ENCODE data around the gene ADAMTSL3. TPM values are rescaled to one million over a fixed set of nuclear protein-coding genes. Genes with fewer than 3 reads are reported as not detected.

ADAMTSL3 gene
- total and polyA plus RNA-seq, 2 of the 4 experiments (the other 2 are of a cell fraction) = under 0.01 to 0.02 TPM

DNA sequence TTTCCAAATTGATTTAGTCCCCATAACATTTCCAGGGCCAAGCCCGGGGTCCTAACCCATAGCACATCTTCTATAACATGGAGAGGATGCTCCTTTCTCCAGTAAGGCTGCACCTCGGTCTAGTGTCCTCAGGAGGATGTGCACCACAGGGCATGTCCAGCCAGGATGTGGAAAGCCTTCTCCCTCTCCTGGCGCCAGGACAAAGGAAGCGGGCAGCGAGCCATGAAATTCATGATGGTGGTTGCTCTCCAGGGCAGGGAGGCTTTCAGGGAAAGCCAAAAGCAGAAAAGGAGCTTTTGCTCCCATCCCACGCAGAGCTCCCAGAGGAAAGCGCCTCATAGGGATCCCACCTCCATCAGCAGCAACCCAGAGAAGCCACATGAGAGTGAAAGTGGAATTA, 220.0 kb downstream of the ADAMTSL3 start:
- Histone ChIP-seq H3K4me3 (ENCODE audit: insufficient read depth, low read depth, low read length) (no peak overlapping the region), H3K4ac (ENCODE audit: low read depth, low read length) (no peak overlapping the region), H2BK15ac (ENCODE audit: low read depth, low read length) (no peak overlapping the region), H4K8ac (ENCODE audit: low read depth in 2 of 2, low read length in 2 of 2) (no peak overlapping the region), H4K5ac (ENCODE audit: low read depth, low read length) (no peak overlapping the region), H4K20me1 (ENCODE audit: insufficient read depth, low read length) (no peaks in the 10 kb centered on the region), H2AK5ac (ENCODE audit: low read depth, low read length) (no peak overlapping the region), H2BK120ac (ENCODE audit: low read depth, low read length) (no peak overlapping the region), H4K91ac (ENCODE audit: insufficient read depth, low read depth, low read length) (no peak overlapping the region), H2BK20ac (ENCODE audit: low read depth, low read length) (no peak overlapping the region), H3K56ac (ENCODE audit: extremely low read depth, insufficient read depth, low read length) (no peak overlapping the region), H3K4me2 (ENCODE audit: low read depth, low read length) (no peak overlapping the region), H3K9ac (ENCODE audit: low read depth, low read length) (no peak overlapping the region), H2AK9ac (replicated peaks; ENCODE audit: low read depth, low read length, poor library complexity) (no peak overlapping the region), H3K4me1 (ENCODE audit: control insufficient read depth, insufficient read depth, low read length) (peaks cover 7% of the 10 kb centered on the region), H3K27me3 (ENCODE audit: control insufficient read depth, insufficient read depth, low read length) (no peaks in the 10 kb centered on the region), H3K18ac (ENCODE audit: low read depth, low read length) (no peak overlapping the region), H3K9me3 (ENCODE audit: control insufficient read depth, insufficient read depth, low read length) (no peaks in the 10 kb centered on the region), H2AFZ (replicated peaks; ENCODE audit: low read length, poor library complexity) (no peak overlapping the region), H2BK5ac (ENCODE audit: low read depth, low read length, poor library complexity, severe bottlenecking) (no peak overlapping the region), H3K23ac (ENCODE audit: low read depth, low read length) (no peak overlapping the region), H3K36me3 (ENCODE audit: control insufficient read depth, insufficient read depth, low read length) (no peaks in the 10 kb centered on the region), H3K14ac (replicated peaks; ENCODE audit: low read depth, low read length) (no peak overlapping the region), H3K27ac (ENCODE audit: insufficient read depth, low read length) (no peak overlapping the region), H3K79me1 (ENCODE audit: low read depth in 1 of 2, low read length in 2 of 2) (no peaks in the 10 kb centered on the region), H3K9me1 (ENCODE audit: insufficient read depth, low read length) (peaks cover 2% of the 10 kb centered on the region; the same call in 1 of the 2 replicates)
- WGBS, 2 experiments (ENCODE audit: extremely low coverage in 2 of 2, insufficient read length in 1 of 2) = no CpG with 5 or more reads among the region's 7 CpGs
- BruUV-seq (replicated peaks) = no TSS peak
- dilution Hi-C loops (cut with HindIII; ENCODE audit: low sequenced_read_pairs, unreplicated experiment) (no loop called here), intact Hi-C loops (cut with micrococcal nuclease) (no loop called here), in situ Hi-C loops (cut with MboI; ENCODE audit: low sequenced_read_pairs) (no loop called here)
- ChIA-PET CTCF (interaction anchor here (0.6 kb wide), 1 partner anchor 14 kb away, joined by 3 read pairs; no protein-coding TSS in a partner anchor), POLR2A (ENCODE audit: unreplicated experiment) (no interaction called here)
- ATAC-seq (ENCODE audit: low read depth) (no peak), DNase-seq (no peak)
- no peak for TF ChIP-seq MAZ (IDR thresholded peaks at IDR 0.05; ENCODE audit: borderline replicate concordance, low read depth, low read length)
